H1 (cell line): ENCODE measurements around the gene C2orf72. TPM values are rescaled to one million over a fixed set of nuclear protein-coding genes. Genes with fewer than 3 reads are reported as not detected.

Experiments
- CTCF ChIA-PET: fragments of 300-600 bp; sonication (Branson Sonifier 250); formaldehyde crosslinking; loops from one replicate; lab custom pipeline; 2021; ENCODE audit not compliant: partially characterized antibody; lab: Charles Lee
- POLR2A ChIA-PET: fragments of 300-600 bp; sonication (Branson Sonifier 250); formaldehyde crosslinking; loops from one replicate; lab custom pipeline; 2021; ENCODE audit warnings: inconsistent platforms; ENCODE audit not compliant: partially characterized antibody; lab: Charles Lee
- DNase-seq, 2 experiments: peaks; one replicate each; pipeline versions ENCODE4 v3.0.0 to v3.0.0-alpha.2; 2010 to 2022; ENCODE audit warnings: low spot score in 2 of 2, low read depth in 1 of 2, mixed read lengths in 1 of 2
- FAIRE-seq: peaks from 2 replicates; lab custom pipeline; 2011; peaks lifted over from hg19 to GRCh38; lab: Jason Lieb, UNC
- H2AFZ ChIP-seq: 2 replicates; pipeline ENCODE4 v1.8.1; 2012; ENCODE audit warnings: low read length, inconsistent platforms
- H2AK5ac ChIP-seq: 2 replicates; pipeline ENCODE4 v1.6.1; 2013; ENCODE audit warnings: low read depth, low read length
- H2BK120ac ChIP-seq: replicated peaks from 2 replicates; pipeline ENCODE3; 2013; ENCODE audit warnings: low read depth, low read length, inconsistent platforms
- H2BK12ac ChIP-seq: 2 replicates; pipeline ENCODE4 v1.6.1; 2013; ENCODE audit warnings: low read depth, low read length
- H2BK15ac ChIP-seq: 2 replicates; pipeline ENCODE4 v1.6.1; 2013; ENCODE audit warnings: low read length
- H2BK20ac ChIP-seq: 2 replicates; pipeline ENCODE4 v1.6.1; 2013; ENCODE audit warnings: low read length
- H2BK5ac ChIP-seq: 2 replicates; pipeline ENCODE4 v1.6.1; 2013; ENCODE audit warnings: low read depth, low read length
- H3K14ac ChIP-seq: 2 replicates; pipeline ENCODE4 v1.6.1; 2013; ENCODE audit warnings: inconsistent platforms; ENCODE audit not compliant: insufficient read length
- H3K18ac ChIP-seq: 2 replicates; pipeline ENCODE4 v1.6.1; 2013; ENCODE audit warnings: low read length; ENCODE audit errors: extremely low read depth
- H3K23ac ChIP-seq: 2 replicates; pipeline ENCODE4 v1.6.1; 2013; ENCODE audit warnings: inconsistent platforms; ENCODE audit not compliant: insufficient read length
- H3K23me2 ChIP-seq: 2 replicates; pipeline ENCODE4 v1.6.1; 2013; ENCODE audit warnings: low read depth, low read length
- H3K27ac ChIP-seq: 2 replicates; pipeline ENCODE4 v1.6.1; 2011; ENCODE audit warnings: low read depth, low read length, inconsistent platforms
- H3K27me3 ChIP-seq, 4 experiments: replicated peaks in 1 of 4; 1 replicate in 1 of 4; 2 replicates in 3 of 4; pipeline versions ENCODE4 v1.6.1 to v1.8.1; 2011 to 2013; ENCODE audit warnings: low read length in 3 of 4, mild to moderate bottlenecking in 3 of 4, inconsistent platforms in 2 of 4, mixed read lengths in 2 of 4, moderate library complexity in 1 of 4; ENCODE audit not compliant: control insufficient read depth in 3 of 4, insufficient read depth in 3 of 4; ENCODE audit errors: extremely low read depth in 1 of 4
- H3K36me3 ChIP-seq, 4 experiments: 2 replicates each; pipeline versions ENCODE4 v1.6.1 to v1.8.1; 2011 to 2013; ENCODE audit warnings: mild to moderate bottlenecking in 4 of 4, low read length in 3 of 4, moderate library complexity in 2 of 4, control low read depth in 1 of 4, inconsistent platforms in 1 of 4; ENCODE audit not compliant: insufficient read depth in 4 of 4, control insufficient read depth in 2 of 4
- H3K4ac ChIP-seq: replicated peaks from 2 replicates; pipeline ENCODE3; 2013; ENCODE audit warnings: low read length, low read depth, mixed read lengths, inconsistent platforms; ENCODE audit not compliant: insufficient read length
- H3K4me1 ChIP-seq, 4 experiments: replicated peaks in 1 of 4; 1 replicate in 1 of 4; 2 replicates in 3 of 4; pipeline versions ENCODE4 v1.6.1 to v1.8.1; 2011 to 2013; ENCODE audit warnings: low read length in 3 of 4, inconsistent platforms in 2 of 4, mixed read lengths in 1 of 4; ENCODE audit not compliant: insufficient read depth in 4 of 4, control insufficient read depth in 3 of 4
- H3K4me2 ChIP-seq, 2 experiments: 2 replicates each; pipeline versions ENCODE4 v1.6.1 to v1.8.1; 2011 to 2013; ENCODE audit warnings: low read depth in 2 of 2, low read length in 2 of 2, control low read depth in 1 of 2, inconsistent platforms in 1 of 2, mild to moderate bottlenecking in 1 of 2; ENCODE audit not compliant: insufficient read depth in 1 of 2
- H3K4me3 ChIP-seq, 4 experiments: fragments of 200-600, 300-600 bp in 1 of 4; sonication (generic), shearing (Covaris generic), sonication (Bioruptor Twin) in 1 of 4; 2 replicates each; pipeline versions ENCODE4 v1.5.1 to v1.8.1; 2011 to 2016; ENCODE audit warnings: low read length in 4 of 4, low read depth in 3 of 4, control low read depth in 2 of 4, inconsistent platforms in 2 of 4, mild to moderate bottlenecking in 2 of 4, mixed read lengths in 1 of 4, moderate library complexity in 1 of 4; ENCODE audit not compliant: insufficient read depth in 2 of 4; ENCODE audit errors: extremely low read depth in 1 of 4
- H3K56ac ChIP-seq: replicated peaks from 2 replicates; pipeline ENCODE3; 2013; ENCODE audit warnings: low read depth, mild to moderate bottlenecking, mixed read lengths, low read length, inconsistent platforms; ENCODE audit not compliant: insufficient read length
- H3K79me1 ChIP-seq: 2 replicates; pipeline ENCODE4 v1.6.1; 2013; ENCODE audit warnings: low read depth, low read length, control low read depth
- H3K79me2 ChIP-seq, 2 experiments: 2 replicates each; pipeline versions ENCODE4 v1.6.1 to v1.8.1; 2012 to 2013; ENCODE audit warnings: low read length in 2 of 2, mild to moderate bottlenecking in 2 of 2, inconsistent platforms in 1 of 2; ENCODE audit not compliant: insufficient read depth in 2 of 2, control insufficient read depth in 1 of 2
- H3K9ac ChIP-seq, 4 experiments: replicated peaks in 1 of 4; 1 replicate in 1 of 4; 2 replicates in 3 of 4; pipeline versions ENCODE4 v1.6.1 to v1.8.1; 2011 to 2013; ENCODE audit warnings: low read depth in 3 of 4, low read length in 3 of 4, control low read depth in 2 of 4, mild to moderate bottlenecking in 2 of 4, moderate library complexity in 2 of 4, inconsistent platforms in 1 of 4; ENCODE audit errors: extremely low read depth in 1 of 4
- H3K9me3 ChIP-seq, 2 experiments: 2 replicates each; pipeline versions ENCODE4 v1.6.1 to v1.8.1; 2012 to 2013; ENCODE audit warnings: mild to moderate bottlenecking in 2 of 2, moderate library complexity in 2 of 2, control low read depth in 1 of 2, inconsistent platforms in 1 of 2, low read depth in 1 of 2, low read length in 1 of 2, mixed read lengths in 1 of 2; ENCODE audit not compliant: insufficient read depth in 2 of 2
- H4K20me1 ChIP-seq, 2 experiments: replicated peaks in 1 of 2; 2 replicates each; pipeline versions ENCODE3 to v1.8.1; 2011 to 2013; ENCODE audit warnings: inconsistent platforms in 2 of 2, low read length in 2 of 2, mild to moderate bottlenecking in 1 of 2; ENCODE audit not compliant: insufficient read depth in 2 of 2, control insufficient read depth in 1 of 2
- H4K5ac ChIP-seq: 2 replicates; pipeline ENCODE4 v1.6.1; 2013; ENCODE audit warnings: low read length, low read depth, mixed read lengths, inconsistent platforms; ENCODE audit not compliant: insufficient read length
- H4K8ac ChIP-seq: 2 replicates; pipeline ENCODE4 v1.8.0; 2013; ENCODE audit warnings: mild to moderate bottlenecking, moderate library complexity, low read length, inconsistent platforms; ENCODE audit not compliant: insufficient read depth; ENCODE audit errors: extremely low read depth
- H4K91ac ChIP-seq: replicated peaks from 2 replicates; pipeline ENCODE3; 2013; ENCODE audit warnings: low read length, mixed read lengths, inconsistent platforms; ENCODE audit not compliant: insufficient read length
- CTBP2 ChIP-seq: IDR thresholded peaks from 2 replicates; pipeline ENCODE4 v1.7.0; 2011; ENCODE audit warnings: borderline replicate concordance, mild to moderate bottlenecking, moderate library complexity, mixed read lengths, low read length; ENCODE audit not compliant: insufficient read depth, insufficient read length
- EZH2 ChIP-seq: fragments of 200-600 bp; sonication (generic); IDR thresholded peaks from 2 replicates; pipeline ENCODE4 v1.7.1; 2012; ENCODE audit warnings: low read depth, mild to moderate bottlenecking, moderate library complexity, low read length, inconsistent platforms; ENCODE audit not compliant: severe bottlenecking
- GABPA ChIP-seq: IDR thresholded peaks from 2 replicates; pipeline ENCODE4 v1.6.1; 2011; ENCODE audit warnings: mild to moderate bottlenecking, low read length, moderate library complexity, borderline replicate concordance; ENCODE audit not compliant: insufficient read depth
- JUN ChIP-seq: IDR thresholded peaks from 2 replicates; pipeline ENCODE4 v1.6.1; 2011; ENCODE audit warnings: low read depth, mild to moderate bottlenecking, improper control_type of control experiment, low read length
- PHF8 ChIP-seq: fragments of 200-600 bp; sonication (generic); conservative IDR thresholded peaks from 2 replicates; pipeline ENCODE4 v1.7.1; 2012; ENCODE audit warnings: low read depth, mild to moderate bottlenecking, inconsistent platforms, low read length, moderate library complexity
- SRF ChIP-seq: IDR thresholded peaks from 2 replicates; pipeline ENCODE4 v1.6.1; 2011; ENCODE audit warnings: mild to moderate bottlenecking, low read depth, low read length, moderate library complexity
- SUZ12 ChIP-seq: fragments of 200-600 bp; sonication (generic); IDR thresholded peaks from 2 replicates; pipeline ENCODE4 v1.6.1; 2012; ENCODE audit warnings: mild to moderate bottlenecking, inconsistent platforms, low read length, moderate library complexity, mixed read lengths
- TAF1 ChIP-seq: IDR thresholded peaks from 2 replicates; pipeline ENCODE4 v1.6.1; 2011; ENCODE audit warnings: mild to moderate bottlenecking, low read depth, low read length
- TAF7 ChIP-seq: optimal IDR thresholded peaks from 2 replicates; pipeline ENCODE3; 2011; ENCODE audit warnings: low read depth, mild to moderate bottlenecking, inconsistent platforms, low read length, moderate library complexity, borderline replicate concordance
- WGBS, 2 experiments: shearing (Covaris generic) in 1 of 2; methylation state at CpG; one replicate each; pipeline versions ENCODE4 v1.1.6 to v1.1.7; 2013 to 2015; ENCODE audit warnings: low lambda C conversion rate in 2 of 2, mixed read lengths in 2 of 2, inconsistent platforms in 1 of 2, low coverage in 1 of 2, missing lambda C conversion rate in 1 of 2; ENCODE audit not compliant: insufficient replicate concordance in 2 of 2, insufficient coverage in 1 of 2, insufficient read length in 1 of 2; ENCODE audit errors: extremely low coverage in 1 of 2, missing lambda C conversion rate in 1 of 2; 5-methylcytosine and 5-hydroxymethylcytosine counted together
- polyA plus RNA-seq, 7 experiments: library from polyadenylated mRNA; depleted of rRNA in 3 of 7; stranded (reverse) in 5 of 7; unstranded in 2 of 7; fragments of >200 nt in 5 of 7; fragments of 200-250 nt in 2 of 7; gene quantifications; 1 replicate in 5 of 7; 2 replicates in 1 of 7; 4 replicates in 1 of 7; pipeline versions ENCODE4 v1.2.1 to v1.2.3, GENCODE V29; 2011 to 2013; ENCODE audit warnings: missing spikeins in 2 of 7, mixed read lengths in 2 of 7
- total RNA-seq: library from RNA; stranded (reverse); fragmentation: NEBNext Ultra II Directional; extraction: Animal tissue kit (Norgen Biotek cat#: 25700); gene quantifications from 2 replicates; pipeline ENCODE4 v1.2.1, GENCODE V29; 2021
- TF ChIP-seq, protein P1 (sequence below): IDR thresholded peaks from 2 replicates; pipeline ENCODE4 v1.6.1; 2012; ENCODE audit warnings: low read length, inconsistent platforms

Gene C2orf72
- total and polyA plus RNA-seq, 2 of the 8 experiments (the other 6 are each of a cell fraction or from before 2014, with no cell fraction given), result 1.1 to 1.7 TPM

- Histone ChIP-seq H3K27ac (no peak overlapping the region), H2BK5ac (no peak overlapping the region), H3K23me2 (no peaks in the 10 kb centered on the region), H3K4me3 (no peak overlapping the region), H4K91ac (no peak overlapping the region), H3K9ac (no peak overlapping the region), H4K5ac (no peak overlapping the region), H4K20me1 (no peaks in the 10 kb centered on the region), H3K79me2 (no peaks in the 10 kb centered on the region), H3K18ac (no peak overlapping the region), H2BK20ac (no peak overlapping the region), H2AK5ac (no peak overlapping the region), H3K9me3 (no peaks in the 10 kb centered on the region), H3K4me2 (no peak overlapping the region), H3K56ac (no peak overlapping the region), H3K36me3 (no peaks in the 10 kb centered on the region), H3K79me1 (no peaks in the 10 kb centered on the region), H2BK12ac (no peak overlapping the region), H4K8ac (no peak overlapping the region), H3K14ac (no peak overlapping the region), H3K4ac (no peak overlapping the region), H2BK120ac (no peak overlapping the region), H2BK15ac (no peak overlapping the region), H2AFZ (no peak overlapping the region), H3K27me3 (peaks cover 0 to 4% (median 2%) of the 10 kb centered on the region in 4 experiments; a peak in 2 of 7 replicates), H3K23ac (no peak overlapping the region), H3K4me1 (peaks cover 0 to 6% (median 3%) of the 10 kb centered on the region in 4 experiments; a peak in 5 of 7 replicates)
- no peak for FAIRE-seq
- ChIA-PET POLR2A (interaction anchor here (1.1 kb wide), 1 partner anchor 10 kb away, joined by 4 read pairs; no protein-coding TSS in a partner anchor), CTCF (interaction anchor here (0.8 to 11.0 kb wide), 8 partner anchors 10 to 142 kb away, joined by 3 to 136 read pairs (median 28); partner anchors contain the start of gene GPR55)
- DNase-seq, result no peak
- WGBS, 2 experiments, result 93% methylated on average over 68 of the region's 70 CpGs; no CpG with 5 or more reads in 1 of the 2 experiments
- TF ChIP-seq TAF1 (no peak), EZH2 (no peak), GABPA (no peak), SUZ12 (no peak), CTBP2 (no peak), PHF8 (no peak), JUN (no peak), SRF (no peak), TAF7 (no peak)
- TF ChIP-seq, protein P1, sequence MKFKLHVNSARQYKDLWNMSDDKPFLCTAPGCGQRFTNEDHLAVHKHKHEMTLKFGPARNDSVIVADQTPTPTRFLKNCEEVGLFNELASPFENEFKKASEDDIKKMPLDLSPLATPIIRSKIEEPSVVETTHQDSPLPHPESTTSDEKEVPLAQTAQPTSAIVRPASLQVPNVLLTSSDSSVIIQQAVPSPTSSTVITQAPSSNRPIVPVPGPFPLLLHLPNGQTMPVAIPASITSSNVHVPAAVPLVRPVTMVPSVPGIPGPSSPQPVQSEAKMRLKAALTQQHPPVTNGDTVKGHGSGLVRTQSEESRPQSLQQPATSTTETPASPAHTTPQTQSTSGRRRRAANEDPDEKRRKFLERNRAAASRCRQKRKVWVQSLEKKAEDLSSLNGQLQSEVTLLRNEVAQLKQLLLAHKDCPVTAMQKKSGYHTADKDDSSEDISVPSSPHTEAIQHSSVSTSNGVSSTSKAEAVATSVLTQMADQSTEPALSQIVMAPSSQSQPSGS, result no peak
These were observed 47.0 kb upstream of the C2orf72 start for GRCh38 chr2:230990131-230990898.
